ENCODE data around the gene TTLL5. TPM values are rescaled to one million over a fixed set of nuclear protein-coding genes. Genes with fewer than 3 reads are reported as not detected.

Gene TTLL5
- total and polyA plus RNA-seq, 2 of the 4 experiments (the other 2 are of a cell fraction): 11.9 to 16.7 TPM

GRCh38 chr14:75981426-75982265 lies 320.6 kb downstream of the TTLL5 start, which contains the start of gene TGFB3:
TGFB3 (minus strand) TSS chr14:75981995; CDS start chr14:75980893, 1,102 bp downstream.
- H3K4ac ChIP-seq (ENCODE audit: low read depth, low read length): peak within 1 kb of the TSS; percentile 36
- no peaks in the 10 kb centered on the region for H4K20me1 ChIP-seq (ENCODE audit: insufficient read depth, low read length)
- peak; percentile 93 for DNase-seq
- peak within 1 kb of the TSS; percentile 78 for H3K4me2 ChIP-seq (ENCODE audit: low read depth, low read length)
- no peak within 1 kb of the TSS for H3K56ac ChIP-seq (ENCODE audit: extremely low read depth, insufficient read depth, low read length)
- H2BK5ac ChIP-seq (ENCODE audit: low read depth, low read length, poor library complexity, severe bottlenecking): peak within 1 kb of the TSS; percentile 16
- no peak within 1 kb of the TSS for H2BK15ac ChIP-seq (ENCODE audit: low read depth, low read length)
- peak within 1 kb of the TSS; percentile 50 for H3K4me3 ChIP-seq (ENCODE audit: insufficient read depth, low read depth, low read length)
- H3K36me3 ChIP-seq (ENCODE audit: control insufficient read depth, insufficient read depth, low read length): no peaks in the 10 kb centered on the region
- peak within 1 kb of the TSS; percentile 91 for H2AFZ ChIP-seq (replicated peaks; ENCODE audit: low read length, poor library complexity)
- TSS peak; percentile 84 for BruUV-seq (replicated peaks)
- H4K91ac ChIP-seq (ENCODE audit: insufficient read depth, low read depth, low read length): no peak within 1 kb of the TSS
- in situ Hi-C loops (cut with MboI; ENCODE audit: low sequenced_read_pairs): loop anchor here (5.0 to 25.0 kb wide), 4 partner anchors 187 to 1081 kb away; partner anchors contain the start of gene FLVCR2
- peak; percentile 70 for ATAC-seq (ENCODE audit: low read depth)
- no peaks in the 10 kb centered on the region for H3K9me1 ChIP-seq (ENCODE audit: insufficient read depth, low read length)
- H2BK120ac ChIP-seq (ENCODE audit: low read depth, low read length): peak within 1 kb of the TSS; percentile 10; the same call in 1 of the 2 replicates
- H3K23ac ChIP-seq (ENCODE audit: low read depth, low read length): peak within 1 kb of the TSS; percentile 29; the same call in 1 of the 2 replicates
- 0 out of 2 replicates have a peak within 1 kb of the TSS, but pooled peaks have one; percentile 5 for H3K14ac ChIP-seq (replicated peaks; ENCODE audit: low read depth, low read length)
- peak within 1 kb of the TSS; percentile 32; the same call in 1 of the 2 replicates for H2AK5ac ChIP-seq (ENCODE audit: low read depth, low read length)
- H3K27ac ChIP-seq (ENCODE audit: insufficient read depth, low read length): peak within 1 kb of the TSS; percentile 66
- peak within 1 kb of the TSS in 1 of 2 experiments; percentile 22; a peak in 1 of 4 replicates for H4K8ac ChIP-seq (ENCODE audit: low read depth in 2 of 2, low read length in 2 of 2)
- peak within 1 kb of the TSS; percentile 26; the same call in 1 of the 2 replicates for H3K18ac ChIP-seq (ENCODE audit: low read depth, low read length)
- H3K27me3 ChIP-seq (ENCODE audit: control insufficient read depth, insufficient read depth, low read length): no peaks in the 10 kb centered on the region; the same call in 1 of the 2 replicates
- H3K79me1 ChIP-seq (ENCODE audit: low read depth in 1 of 2, low read length in 2 of 2): peaks cover 7 to 9% of the 10 kb centered on the region in 2 experiments
- H3K9ac ChIP-seq (ENCODE audit: low read depth, low read length): peak within 1 kb of the TSS; percentile 54
- dilution Hi-C loops (cut with HindIII; ENCODE audit: low sequenced_read_pairs, unreplicated experiment): no loop called here
- no peaks in the 10 kb centered on the region for H3K9me3 ChIP-seq (ENCODE audit: control insufficient read depth, insufficient read depth, low read length)
- intact Hi-C loops (cut with micrococcal nuclease): loop anchor here (1.0 to 5.0 kb wide), 5 partner anchors 75 to 404 kb away; partner anchors contain the start of gene FLVCR2
- H4K5ac ChIP-seq (ENCODE audit: low read depth, low read length): no peak within 1 kb of the TSS; the same call in 1 of the 2 replicates
- H2AK9ac ChIP-seq (replicated peaks; ENCODE audit: low read depth, low read length, poor library complexity): peak within 1 kb of the TSS; percentile 66
- ChIA-PET POLR2A (ENCODE audit: unreplicated experiment) (interaction anchor here (1.2 kb wide), 1 partner anchor 13 kb away, joined by 8 read pairs; no protein-coding TSS in a partner anchor), CTCF (interaction anchor here (1.0 to 5.3 kb wide), 5 partner anchors 8 to 271 kb away, joined by 3 to 63 read pairs (median 3); no protein-coding TSS in a partner anchor)
- H2BK20ac ChIP-seq (ENCODE audit: low read depth, low read length): no peak within 1 kb of the TSS
- 0% methylated on average over 4 of the region's 26 CpGs; no CpG with 5 or more reads in 1 of the 2 experiments for WGBS, 2 experiments (ENCODE audit: extremely low coverage in 2 of 2, insufficient read length in 1 of 2)
- H3K4me1 ChIP-seq (ENCODE audit: control insufficient read depth, insufficient read depth, low read length): peaks cover 7% of the 10 kb centered on the region; the same call in 1 of the 2 replicates
- TF ChIP-seq BHLHE40 (IDR thresholded peaks at IDR 0.05; ENCODE audit: low read depth, low read length) (0 out of 2 replicates have a peak, but pooled peaks have one; percentile 17), MAFK (IDR thresholded peaks at IDR 0.05; ENCODE audit: low read depth, low read length) (no peak), RCOR1 (IDR thresholded peaks at IDR 0.05; ENCODE audit: insufficient replicate concordance, low read length) (no peak), SMC3 (IDR thresholded peaks at IDR 0.05; ENCODE audit: low read depth, low read length) (peak; percentile 20; the same call in 1 of the 2 replicates), MXI1 (IDR thresholded peaks at IDR 0.05; ENCODE audit: borderline replicate concordance, low read depth, low read length) (peak; percentile 86), RAD21 (IDR thresholded peaks at IDR 0.05; ENCODE audit: low read length) (0 out of 2 replicates have a peak, but pooled peaks have one; percentile 10), CTCF (conservative IDR thresholded peaks at IDR 0.05; ENCODE audit: low read depth, low read length) (no peak), ELK1 (IDR thresholded peaks at IDR 0.05; ENCODE audit: borderline replicate concordance, low read depth, low read length) (no peak), NFE2L2 (IDR thresholded peaks at IDR 0.05; ENCODE audit: low read depth, low read length) (0 out of 2 replicates have a peak, but pooled peaks have one; percentile 11), USF2 (IDR thresholded peaks at IDR 0.05; ENCODE audit: low read depth, low read length) (no peak), RFX5 (IDR thresholded peaks at IDR 0.05; ENCODE audit: low read depth, low read length) (no peak)
